ENCODE measurements around the gene TRAPPC1.

TRAPPC1 gene

DNA sequence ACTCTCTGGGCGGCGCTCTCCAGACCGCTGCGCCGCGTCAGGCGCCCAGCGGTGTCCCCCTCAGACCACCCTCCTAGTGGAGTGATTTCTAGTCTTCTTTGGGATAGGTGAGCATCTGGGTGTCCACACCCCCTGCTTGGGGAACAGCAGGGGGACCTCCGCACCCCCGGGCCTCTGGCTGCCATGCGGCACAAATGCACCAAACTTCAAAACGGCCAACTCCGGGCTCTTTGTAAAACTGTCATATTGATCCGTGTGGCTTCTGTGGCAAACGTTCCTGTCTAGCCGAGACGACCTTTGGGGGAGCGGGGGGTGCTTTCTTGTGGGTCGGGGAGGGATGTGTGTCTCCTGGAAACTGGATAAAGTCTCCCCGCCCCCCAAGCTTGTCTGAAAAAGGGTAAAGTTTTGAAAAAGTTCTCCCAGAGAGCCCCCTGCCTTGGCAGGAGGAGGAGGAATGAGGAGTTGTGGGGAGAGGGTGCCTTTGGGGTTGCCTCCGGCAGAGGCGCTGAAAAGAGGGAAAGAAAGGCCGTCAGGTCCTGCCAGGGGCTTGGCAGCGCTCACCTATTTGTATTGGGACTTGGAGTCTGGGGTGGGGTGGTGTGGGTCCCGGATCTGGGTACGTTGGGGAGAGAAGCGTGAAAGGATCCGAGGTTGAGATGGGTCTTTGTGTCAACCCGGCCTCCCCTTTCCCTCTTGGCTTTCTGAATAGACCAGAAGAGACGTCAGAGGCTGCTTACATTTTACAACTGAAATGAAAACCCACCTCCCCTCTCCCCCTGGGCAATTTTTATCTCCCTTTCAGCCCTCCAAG, 45.3 kb downstream of the TRAPPC1 start:
- peak overlapping the region; percentile 71 for H3K4me3 ChIP-seq (ENCODE audit: low read depth, low read length)
- peak; percentile 13 for DNase-seq (ENCODE audit: low read depth)
- TF ChIP-seq, protein P1, sequence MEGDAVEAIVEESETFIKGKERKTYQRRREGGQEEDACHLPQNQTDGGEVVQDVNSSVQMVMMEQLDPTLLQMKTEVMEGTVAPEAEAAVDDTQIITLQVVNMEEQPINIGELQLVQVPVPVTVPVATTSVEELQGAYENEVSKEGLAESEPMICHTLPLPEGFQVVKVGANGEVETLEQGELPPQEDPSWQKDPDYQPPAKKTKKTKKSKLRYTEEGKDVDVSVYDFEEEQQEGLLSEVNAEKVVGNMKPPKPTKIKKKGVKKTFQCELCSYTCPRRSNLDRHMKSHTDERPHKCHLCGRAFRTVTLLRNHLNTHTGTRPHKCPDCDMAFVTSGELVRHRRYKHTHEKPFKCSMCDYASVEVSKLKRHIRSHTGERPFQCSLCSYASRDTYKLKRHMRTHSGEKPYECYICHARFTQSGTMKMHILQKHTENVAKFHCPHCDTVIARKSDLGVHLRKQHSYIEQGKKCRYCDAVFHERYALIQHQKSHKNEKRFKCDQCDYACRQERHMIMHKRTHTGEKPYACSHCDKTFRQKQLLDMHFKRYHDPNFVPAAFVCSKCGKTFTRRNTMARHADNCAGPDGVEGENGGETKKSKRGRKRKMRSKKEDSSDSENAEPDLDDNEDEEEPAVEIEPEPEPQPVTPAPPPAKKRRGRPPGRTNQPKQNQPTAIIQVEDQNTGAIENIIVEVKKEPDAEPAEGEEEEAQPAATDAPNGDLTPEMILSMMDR (IDR thresholded peaks at IDR 0.05; ENCODE audit: insufficient read depth, low read depth, low read length, missing control alignments) = no peak

DNA sequence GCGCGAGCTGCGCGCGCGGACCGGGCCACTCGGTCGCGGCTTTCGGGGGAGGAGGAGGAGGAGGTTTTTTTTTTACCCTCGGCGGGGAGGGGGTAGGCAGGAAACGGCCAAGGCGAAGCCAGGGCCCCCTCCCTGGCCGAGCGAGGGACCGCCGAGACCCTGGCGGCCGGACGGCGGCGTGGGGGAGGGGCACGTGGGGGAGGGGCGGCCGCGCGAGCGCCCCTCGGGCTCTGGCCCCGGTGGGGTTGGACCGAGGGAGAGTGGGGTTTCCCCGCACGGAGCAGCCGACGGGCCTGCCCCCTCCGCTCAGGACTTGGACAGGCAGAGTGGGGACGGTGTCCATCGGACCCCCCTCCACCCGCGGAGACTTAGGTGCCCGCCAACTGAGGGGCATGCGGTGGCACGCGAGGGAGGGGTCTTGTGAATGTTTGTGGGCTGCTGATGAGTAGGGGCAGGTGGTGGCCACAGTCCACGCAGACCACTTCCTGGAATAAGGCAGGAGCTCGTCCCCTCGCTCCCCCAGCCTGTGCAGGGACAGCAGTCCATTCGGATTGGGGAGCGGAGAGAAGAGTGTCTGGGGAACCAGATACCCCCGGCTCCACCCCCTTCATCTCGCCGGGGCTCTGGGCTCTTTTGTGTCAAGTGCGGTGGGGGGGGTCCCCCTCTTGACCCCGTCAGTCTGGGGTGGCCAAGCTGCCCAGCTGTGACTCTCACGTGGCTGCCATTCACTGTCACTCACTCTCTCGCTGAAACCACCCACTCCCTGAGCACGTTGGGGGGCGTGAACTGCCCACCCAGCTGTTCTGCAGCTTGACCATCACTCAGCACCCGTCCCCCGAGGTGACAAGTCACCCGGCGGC, 46.1 kb downstream of the TRAPPC1 start:
- H3K4me3 ChIP-seq (ENCODE audit: low read depth, low read length) = peak overlapping the region; percentile 71
- DNase-seq (ENCODE audit: low read depth) = peak; percentile 60

DNA sequence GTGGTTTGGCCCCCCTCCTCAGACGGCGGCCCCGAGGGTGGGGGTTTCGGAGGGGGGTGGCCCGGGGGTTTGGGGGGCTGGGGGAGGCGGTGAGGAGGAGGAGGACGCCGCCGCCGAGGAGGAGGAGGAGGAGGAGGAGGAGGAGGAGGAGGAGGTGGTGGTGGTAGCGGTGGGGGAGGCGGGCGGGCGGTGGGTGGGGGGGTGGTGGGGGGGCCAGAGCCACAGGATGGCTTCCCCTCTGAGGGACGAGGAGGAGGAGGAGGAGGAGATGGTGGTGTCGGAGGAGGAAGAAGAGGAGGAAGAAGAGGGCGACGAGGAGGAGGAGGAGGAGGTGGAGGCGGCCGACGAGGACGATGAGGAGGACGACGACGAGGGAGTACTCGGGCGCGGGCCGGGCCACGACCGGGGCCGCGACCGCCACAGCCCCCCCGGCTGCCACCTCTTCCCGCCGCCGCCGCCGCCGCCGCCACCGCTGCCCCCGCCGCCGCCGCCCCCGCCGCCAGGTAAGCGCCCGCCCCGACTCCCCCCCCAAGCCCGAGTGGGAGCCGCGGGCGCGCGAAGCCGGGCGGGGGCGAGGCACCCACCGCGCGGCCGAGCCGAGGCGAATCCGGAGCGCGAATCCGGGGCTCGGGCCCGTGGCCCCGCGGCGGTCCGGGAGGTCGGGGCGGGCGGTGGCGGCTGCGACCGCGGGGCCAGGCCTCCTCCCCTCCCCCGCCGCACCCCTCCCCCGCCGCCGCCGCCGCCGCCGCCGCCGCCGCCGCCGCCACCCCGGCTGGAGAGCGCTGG, 47.0 kb downstream of the TRAPPC1 start:
- TF ChIP-seq, protein P1 (IDR thresholded peaks at IDR 0.05; ENCODE audit: insufficient read depth, low read depth, low read length, missing control alignments) = no peak
- peak; percentile 21 for DNase-seq (ENCODE audit: low read depth)
- H3K4me3 ChIP-seq (ENCODE audit: low read depth, low read length) = peak overlapping the region; percentile 53

More for the DNA sequence above, 46.1 kb downstream of the TRAPPC1 start:
- TF ChIP-seq, protein P1 (IDR thresholded peaks at IDR 0.05; ENCODE audit: insufficient read depth, low read depth, low read length, missing control alignments) = no peak

DNA sequence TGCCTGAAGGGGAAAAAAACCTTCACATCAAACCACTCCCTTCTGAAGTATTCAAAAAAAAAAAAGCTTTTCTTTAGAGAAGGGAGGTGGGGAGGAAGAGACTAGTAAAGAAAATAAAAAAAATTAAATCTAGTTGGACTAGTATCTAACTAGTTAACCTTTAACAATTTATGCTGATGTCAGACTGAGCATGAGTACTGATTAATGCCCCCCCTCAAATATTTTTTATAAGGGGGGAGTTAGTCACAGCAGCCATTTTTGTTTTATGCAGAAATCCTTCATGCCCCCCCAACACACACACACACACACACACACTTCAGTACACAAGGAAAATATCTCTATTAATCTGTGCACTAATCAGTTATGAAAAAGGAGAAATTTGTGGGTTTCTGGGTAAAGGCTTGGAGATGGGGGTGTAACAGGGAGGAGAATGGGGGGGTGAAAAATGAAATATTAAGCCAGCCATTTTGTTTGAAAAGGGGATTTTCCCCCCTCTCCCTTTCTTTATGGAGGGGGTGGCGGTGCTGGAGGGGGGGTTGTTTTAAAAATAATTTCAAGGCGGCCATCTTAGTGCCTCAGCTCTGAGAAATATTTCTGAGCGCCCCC, 47.9 kb downstream of the TRAPPC1 start:
- DNase-seq (ENCODE audit: low read depth) = peak; percentile 54
- TF ChIP-seq, protein P1 (IDR thresholded peaks at IDR 0.05; ENCODE audit: insufficient read depth, low read depth, low read length, missing control alignments) = no peak
- peak overlapping the region; percentile 31 for H3K4me3 ChIP-seq (ENCODE audit: low read depth, low read length)

DNA sequence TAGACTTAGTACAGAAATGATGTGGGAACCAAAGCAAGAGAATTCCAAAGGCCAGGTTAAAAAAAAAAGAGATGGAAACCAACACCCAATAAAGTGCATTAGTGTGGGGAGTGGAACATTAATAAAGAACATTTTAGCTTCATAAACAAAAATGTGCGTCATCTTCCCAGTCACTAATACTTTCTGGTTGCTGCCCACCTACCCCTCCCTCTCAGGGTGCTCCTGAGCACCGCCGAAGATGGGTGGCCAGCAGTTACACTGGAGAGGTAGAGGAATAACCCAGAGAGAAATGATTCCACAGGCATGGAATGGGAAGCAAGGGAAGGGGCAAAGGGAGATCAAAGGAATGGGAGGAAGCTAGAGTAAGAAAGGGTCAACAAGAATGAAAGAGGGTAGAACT, 49.1 kb downstream of the TRAPPC1 start:
- no peak overlapping the region for H3K4me3 ChIP-seq (ENCODE audit: low read depth, low read length)
- TF ChIP-seq, protein P1 (IDR thresholded peaks at IDR 0.05; ENCODE audit: insufficient read depth, low read depth, low read length, missing control alignments) = no peak
- no peak for DNase-seq (ENCODE audit: low read depth)

DNA sequence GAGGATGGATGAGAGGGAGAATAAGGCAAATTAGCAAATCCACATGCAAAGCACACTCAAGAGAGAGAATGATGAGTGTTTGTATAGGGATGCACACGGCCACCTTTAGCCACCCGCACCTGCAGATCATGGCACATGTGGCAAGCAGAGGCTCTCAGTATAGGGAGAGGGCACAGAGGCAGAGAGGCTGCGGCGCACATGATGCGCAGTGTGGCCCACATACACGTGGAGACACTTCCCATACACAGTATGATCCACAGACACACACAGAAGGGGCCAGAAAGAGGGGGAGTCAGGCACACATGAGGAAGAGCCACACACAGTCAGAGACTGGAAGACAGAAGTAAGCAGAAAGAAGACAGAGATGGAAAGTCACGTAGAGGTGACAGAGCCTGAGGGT, 49.7 kb downstream of the TRAPPC1 start:
- no peak overlapping the region for H3K4me3 ChIP-seq (ENCODE audit: low read depth, low read length)
- TF ChIP-seq, protein P1 (IDR thresholded peaks at IDR 0.05; ENCODE audit: insufficient read depth, low read depth, low read length, missing control alignments) = no peak
- DNase-seq (ENCODE audit: low read depth) = no peak

All from GM12865 (cell line).